Endothelial cell of umbilical vein (primary cell): ENCODE measurements around the gene ZNF888. TPM values are rescaled to one million over a fixed set of nuclear protein-coding genes. Genes with fewer than 3 reads are reported as not detected.

Experiments used
- BruUV-seq: library from RNA; stranded (reverse); fragments of 400-500 nt; replicated peaks from 2 replicates; lab custom pipeline; 2021; lab: Mats Ljungman, UMichigan
- CTCF ChIA-PET: fragments of 300-600, 350-600 bp; sonication (Branson Sonifier 250); formaldehyde crosslinking; loops from one replicate; lab custom pipeline; 2021; ENCODE audit warnings: antibody characterized with exemption, inconsistent platforms; lab: Charles Lee
- POLR2A ChIA-PET: fragments of 300-600, 350-600 bp; sonication (Branson Sonifier 250); formaldehyde crosslinking; loops from one replicate; lab custom pipeline; 2021; ENCODE audit warnings: antibody characterized with exemption, inconsistent platforms; lab: Charles Lee
- DNase-seq: peaks from one replicate; pipeline ENCODE4 v3.0.0-alpha.2; 2011; ENCODE audit warnings: low read depth, low spot score
- FAIRE-seq: peaks from 2 replicates; lab custom pipeline; 2011; peaks lifted over from hg19 to GRCh38; lab: Jason Lieb, UNC
- H2AFZ ChIP-seq: 2 replicates; pipeline ENCODE4 v1.6.0; 2012; ENCODE audit warnings: low read depth, low read length, control low read depth, inconsistent platforms
- H3K27ac ChIP-seq: 2 replicates; pipeline ENCODE4 v1.5.1; 2011; ENCODE audit warnings: low read depth, mild to moderate bottlenecking, control low read depth, low read length, moderate library complexity; ENCODE audit not compliant: insufficient read depth
- H3K27me3 ChIP-seq, 2 experiments: 2 replicates each; pipeline versions ENCODE4 v1.6.0 to v1.6.1; 2011; ENCODE audit warnings: low read length in 2 of 2, mixed read lengths in 1 of 2; ENCODE audit not compliant: control insufficient read depth in 2 of 2, insufficient read depth in 2 of 2
- H3K36me3 ChIP-seq, 2 experiments: 2 replicates in 1 of 2; 3 replicates in 1 of 2; pipeline ENCODE4 v1.5.1; 2011; ENCODE audit warnings: low read length in 2 of 2, mild to moderate bottlenecking in 1 of 2, moderate library complexity in 1 of 2; ENCODE audit not compliant: control insufficient read depth in 2 of 2, insufficient read depth in 2 of 2; ENCODE audit errors: extremely low read depth in 1 of 2
- H3K4me1 ChIP-seq: 3 replicates; pipeline ENCODE4 v1.5.1; 2011; ENCODE audit warnings: mild to moderate bottlenecking, low read length; ENCODE audit not compliant: control insufficient read depth, insufficient read depth; ENCODE audit errors: extremely low read depth
- H3K4me2 ChIP-seq: 2 replicates; pipeline ENCODE4 v1.6.1; 2011; ENCODE audit warnings: low read length, control low read depth, mixed read lengths; ENCODE audit not compliant: insufficient read depth
- H3K4me3 ChIP-seq, 3 experiments: fragments of 200-600 bp in 1 of 3; sonication (generic), shearing (Covaris generic) in 1 of 3; replicated peaks in 1 of 3; 2 replicates each; pipeline ENCODE4 v1.5.1; 2011 to 2016; ENCODE audit warnings: control low read depth in 3 of 3, low read length in 3 of 3, mild to moderate bottlenecking in 2 of 3, inconsistent platforms in 1 of 3, low read depth in 1 of 3, moderate library complexity in 1 of 3; ENCODE audit not compliant: insufficient read depth in 1 of 3
- H3K79me2 ChIP-seq: 2 replicates; pipeline ENCODE4 v1.6.0; 2012; ENCODE audit warnings: low read length, inconsistent platforms; ENCODE audit not compliant: control insufficient read depth, insufficient read depth
- H3K9ac ChIP-seq: replicated peaks from 2 replicates; pipeline ENCODE3; 2011; ENCODE audit warnings: low read length, control low read depth; ENCODE audit not compliant: insufficient read depth; ENCODE audit errors: extremely low read depth
- H3K9me1 ChIP-seq: replicated peaks from 3 replicates; pipeline ENCODE4 v1.6.0; 2011; ENCODE audit warnings: mild to moderate bottlenecking, low read length; ENCODE audit not compliant: control insufficient read depth, insufficient read depth; ENCODE audit errors: extremely low read depth
- H3K9me3 ChIP-seq: replicated peaks from 2 replicates; pipeline ENCODE4 v1.5.1; 2012; ENCODE audit warnings: low read length, inconsistent platforms; ENCODE audit not compliant: control insufficient read depth, insufficient read depth
- H4K20me1 ChIP-seq: replicated peaks from 2 replicates; pipeline ENCODE3; 2011; ENCODE audit warnings: mild to moderate bottlenecking, low read length; ENCODE audit not compliant: control insufficient read depth, insufficient read depth; ENCODE audit errors: extremely low read depth
- CTCF ChIP-seq, 2 donors: IDR thresholded peaks; 1 replicate in 1 of 2; 2 replicates in 1 of 2; pipeline ENCODE4 v1.5.1; 2011; ENCODE audit warnings: low read length in 2 of 2, mild to moderate bottlenecking in 2 of 2, moderate library complexity in 2 of 2, control low read depth in 1 of 2, inconsistent platforms in 1 of 2, low read depth in 1 of 2; ENCODE audit not compliant: insufficient read depth in 1 of 2; ENCODE audit errors: extremely low read depth in 1 of 2
- EZH2 ChIP-seq: IDR thresholded peaks from 2 replicates; pipeline ENCODE4 v1.6.1; 2012; ENCODE audit warnings: borderline replicate concordance, low read depth, mild to moderate bottlenecking, moderate library complexity, low read length, inconsistent platforms; ENCODE audit not compliant: severe bottlenecking
- FOS ChIP-seq: IDR thresholded peaks from 2 replicates; pipeline ENCODE4 v1.6.1; 2011; ENCODE audit warnings: mild to moderate bottlenecking, low read length, moderate library complexity, borderline replicate concordance; ENCODE audit not compliant: insufficient read depth
- GATA2 ChIP-seq: IDR thresholded peaks from 2 replicates; pipeline ENCODE4 v1.7.0; 2011; ENCODE audit warnings: low read depth, mild to moderate bottlenecking, moderate library complexity, mixed read lengths, low read length; ENCODE audit not compliant: insufficient read length, insufficient read depth
- JUN ChIP-seq: IDR thresholded peaks from 2 replicates; pipeline ENCODE4 v1.6.1; 2011; ENCODE audit warnings: borderline replicate concordance, low read depth; ENCODE audit not compliant: insufficient read length, insufficient read depth
- MAX ChIP-seq: IDR thresholded peaks from 2 replicates; pipeline ENCODE4 v1.6.1; 2011; ENCODE audit not compliant: insufficient read depth, insufficient read length
- MYC ChIP-seq: IDR thresholded peaks from one replicate; pipeline ENCODE4 v1.6.1; 2011; ENCODE audit warnings: mild to moderate bottlenecking, low read depth, low read length
- POLR2A ChIP-seq: IDR thresholded peaks from 2 replicates; pipeline ENCODE4 v1.6.1; 2012; ENCODE audit warnings: low read depth, mild to moderate bottlenecking, control low read depth, low read length
- POLR2AphosphoS5 ChIP-seq: IDR thresholded peaks from 2 replicates; pipeline ENCODE4 v1.6.1; 2012; ENCODE audit warnings: low read depth, mild to moderate bottlenecking, control low read depth, low read length, moderate library complexity; ENCODE audit not compliant: insufficient read depth
- dilution Hi-C: fragments of 300-500 bp; cut with MboI; formaldehyde crosslinking; loops from one replicate; pipeline ENCODE4 v1.15.0; 2019; ENCODE audit warnings: low sequenced_read_pairs; ENCODE audit not compliant: extremely low pct_ligation_motif_present
- intact Hi-C: fragments of 100-400 bp; cut with micrococcal nuclease; formaldehyde crosslinking; loops from one replicate; pipeline ENCODE4 v1.10.0; 2022
- polyA plus RNA-seq, 4 experiments: library from polyadenylated mRNA; depleted of rRNA in 3 of 4; stranded (reverse) in 3 of 4; unstranded in 1 of 4; fragments of >200 nt; gene quantifications; 2 replicates each; pipeline versions ENCODE4 v1.2.1 to v1.2.3, GENCODE V29; 2011 to 2012; ENCODE audit warnings: missing spikeins in 1 of 4
- total RNA-seq: library from RNA; stranded (reverse); gene quantifications from 2 replicates; pipeline ENCODE4 v1.2.3, GENCODE V29; 2021

The ZNF888 gene
- total and polyA plus RNA-seq, 2 donors (not counting 3 experiments of a cell fraction or from before 2014, with no cell fraction given): 0.72 to 3.9 TPM

- no peak overlapping the region for H3K4me2 ChIP-seq
- no peaks in the 10 kb centered on the region for H3K79me2 ChIP-seq
- TF ChIP-seq MAX: no peak
- no peak for TF ChIP-seq EZH2
- TF ChIP-seq POLR2A: no peak
- TF ChIP-seq MYC: no peak
- no peak for TF ChIP-seq JUN
- no peak for TF ChIP-seq GATA2
- TF ChIP-seq CTCF (IDR thresholded peaks at IDR 0.05; ENCODE audit: extremely low read depth in 1 of 2, insufficient read depth in 1 of 2, low read depth in 1 of 2, low read length in 2 of 2): no peak
- TF ChIP-seq FOS: no peak
- TF ChIP-seq POLR2AphosphoS5: no peak
- no peaks in the 10 kb centered on the region for H3K9me1 ChIP-seq
- H3K27ac ChIP-seq: no peak overlapping the region
- intact Hi-C loops: loop anchor here (5.0 kb wide), 2 partner anchors 87 to 143 kb away; partner anchors contain the start of gene ZNF468
- CTCF ChIA-PET: no interaction called here
- POLR2A ChIA-PET: no interaction called here
- FAIRE-seq: no peak
- dilution Hi-C loops: no loop called here
- H3K9me3 ChIP-seq: no peaks in the 10 kb centered on the region
- BruUV-seq: no TSS peak
- H3K4me3 ChIP-seq: no peak overlapping the region
- H4K20me1 ChIP-seq: no peaks in the 10 kb centered on the region
- no peaks in the 10 kb centered on the region for H3K4me1 ChIP-seq
- H2AFZ ChIP-seq: no peak overlapping the region
- no peaks in the 10 kb centered on the region for H3K36me3 ChIP-seq
- no peak for DNase-seq
- H3K9ac ChIP-seq: no peak overlapping the region
- no peaks in the 10 kb centered on the region for H3K27me3 ChIP-seq
Observed at GRCh38 chr19:52943884-52944643, 20.8 kb upstream of the ZNF888 start.
